GM23338 (cell line): ENCODE data around the gene SH2D3C. TPM values are rescaled to one million over a fixed set of nuclear protein-coding genes. Genes with fewer than 3 reads are reported as not detected.
A peak's percentile ranks its signal among the peaks of the same experiment; 100 is the strongest.

ENCODE experiments used
- ATAC-seq: fragments of 200-7000 bp; cut with Tn5 transposase; 3 replicates; pipeline ENCODE4 v1.9.1; 2020
- DNase-seq: peaks from one replicate; pipeline ENCODE4 v3.0.0-alpha.2; 2015; ENCODE audit warnings: low spot score
- H2AFZ ChIP-seq: fragments of 200-600 bp; sonication (generic); 2 replicates; pipeline ENCODE4 v1.8.0; 2016; ENCODE audit warnings: antibody characterized with exemption, mild to moderate bottlenecking, moderate library complexity
- H3F3A ChIP-seq: fragments of 200-600 bp; sonication (generic); replicated peaks from 2 replicates; pipeline ENCODE4 v1.8.0; 2017; ENCODE audit warnings: antibody characterized with exemption, mixed run types, low read depth
- H3K27ac ChIP-seq: fragments of 200-600 bp; sonication (generic); 2 replicates; pipeline ENCODE4 v1.6.1; 2016; ENCODE audit warnings: low read depth
- H3K27me3 ChIP-seq: fragments of 200-600 bp; sonication (generic); 2 replicates; pipeline ENCODE4 v1.8.0; 2016; ENCODE audit warnings: mild to moderate bottlenecking, mixed run types, moderate library complexity; ENCODE audit not compliant: insufficient read depth
- H3K36me3 ChIP-seq: fragments of 200-600 bp; sonication (generic); 2 replicates; pipeline ENCODE4 v1.8.0; 2016; ENCODE audit warnings: mild to moderate bottlenecking; ENCODE audit not compliant: insufficient read depth
- H3K4me1 ChIP-seq: fragments of 200-600 bp; sonication (generic); 2 replicates; pipeline ENCODE4 v1.8.0; 2016; ENCODE audit warnings: mild to moderate bottlenecking, moderate library complexity; ENCODE audit not compliant: insufficient read depth
- H3K4me2 ChIP-seq: fragments of 200-600 bp; sonication (generic); 2 replicates; pipeline ENCODE4 v1.7.1; 2017; ENCODE audit warnings: mixed run types
- H3K4me3 ChIP-seq: fragments of 200-600 bp; sonication (generic); 2 replicates; pipeline ENCODE4 v1.6.1; 2016; ENCODE audit warnings: mixed run types
- H3K79me2 ChIP-seq: fragments of 200-600 bp; sonication (generic); replicated peaks from 2 replicates; pipeline ENCODE4 v1.8.0; 2017; ENCODE audit warnings: mild to moderate bottlenecking; ENCODE audit not compliant: insufficient read depth
- H3K9me2 ChIP-seq: fragments of 200-600 bp; sonication (generic); 2 replicates; pipeline ENCODE4 v1.8.0; 2017; ENCODE audit not compliant: insufficient read depth
- H4K20me1 ChIP-seq: fragments of 200-600 bp; sonication (generic); replicated peaks from 2 replicates; pipeline ENCODE4 v1.8.0; 2017; ENCODE audit warnings: mild to moderate bottlenecking; ENCODE audit not compliant: insufficient read depth
- H3K27ac Mint-ChIP-seq: 2 replicates; pipeline ENCODE4 v1.8.0; 2020; ENCODE audit warnings: inconsistent platforms, mild to moderate bottlenecking, moderate library complexity, mixed read lengths
- H3K27me3 Mint-ChIP-seq: 3 replicates; pipeline ENCODE4 v1.8.0; 2022; ENCODE audit warnings: low read depth, mild to moderate bottlenecking, moderate library complexity, mixed read lengths, inconsistent platforms; ENCODE audit not compliant: insufficient read depth, poor library complexity
- H3K36me3 Mint-ChIP-seq: 3 replicates; pipeline ENCODE4 v1.8.0; 2021; ENCODE audit warnings: low read depth, mild to moderate bottlenecking, inconsistent platforms, moderate library complexity, mixed read lengths
- H3K4me1 Mint-ChIP-seq: 3 replicates; pipeline ENCODE4 v1.8.0; 2020; ENCODE audit warnings: mild to moderate bottlenecking, inconsistent platforms, mixed read lengths
- H3K4me3 Mint-ChIP-seq: 3 replicates; pipeline ENCODE4 v1.8.0; 2021; ENCODE audit warnings: moderate library complexity, mild to moderate bottlenecking, inconsistent platforms, mixed read lengths
- H3K9me3 Mint-ChIP-seq: 3 replicates; pipeline ENCODE4 v1.8.0; 2020; ENCODE audit warnings: moderate library complexity, mild to moderate bottlenecking, inconsistent platforms, mixed read lengths
- CREB1 ChIP-seq: fragments of 250-450 bp; sonication (Bioruptor Pico); IDR thresholded peaks from 2 replicates; pipeline ENCODE4 v1.5.0; 2020; ENCODE audit warnings: low read depth, mild to moderate bottlenecking, moderate library complexity
- CTCF ChIP-seq, 2 experiments: fragments of 200-600 bp in 1 of 2; sonication (generic) in 1 of 2; conservative IDR thresholded peaks; 2 replicates each; pipeline versions ENCODE4 v1.5.1 to v1.6.1; 2016 to 2017; ENCODE audit warnings: antibody characterized with exemption in 2 of 2, low read depth in 2 of 2, mild to moderate bottlenecking in 2 of 2, moderate library complexity in 1 of 2
- EZH2 ChIP-seq: fragments of 200-600 bp; sonication (generic); IDR thresholded peaks from one replicate; pipeline ENCODE4 v1.8.0; 2017; ENCODE audit warnings: antibody characterized with exemption, mild to moderate bottlenecking, low read depth; ENCODE audit not compliant: unreplicated experiment
- EZH2phosphoT487 ChIP-seq: fragments of 200-600 bp; sonication (generic); IDR thresholded peaks from one replicate; pipeline ENCODE4 v1.8.1; 2018; ENCODE audit warnings: antibody characterized with exemption; ENCODE audit not compliant: unreplicated experiment
- JUNB ChIP-seq: IDR thresholded peaks from one replicate; pipeline ENCODE4 v1.6.1; 2016; ENCODE audit warnings: antibody characterized with exemption; ENCODE audit not compliant: unreplicated experiment
- POLR2AphosphoS5 ChIP-seq: IDR thresholded peaks from 2 replicates; pipeline ENCODE4 v1.6.1; 2016; ENCODE audit warnings: antibody characterized with exemption, low read depth
- STAT1 ChIP-seq: IDR thresholded peaks from one replicate; pipeline ENCODE4 v1.6.1; 2016; ENCODE audit warnings: antibody characterized with exemption; ENCODE audit not compliant: unreplicated experiment
- ZNF114 ChIP-seq: fragments of 250-450 bp; sonication (Bioruptor Pico); IDR thresholded peaks from 2 replicates; pipeline ENCODE4 v1.5.0; 2020; ENCODE audit warnings: mild to moderate bottlenecking, moderate library complexity
- ZNF331 ChIP-seq: fragments of 250-450 bp; sonication (Bioruptor Pico); IDR thresholded peaks from 2 replicates; pipeline ENCODE4 v1.5.0; 2020; ENCODE audit warnings: low read depth, mild to moderate bottlenecking, moderate library complexity
- polyA plus RNA-seq: library from polyadenylated mRNA; unstranded; fragments of >200 nt; fragmentation: Nextera tagmentation; extraction: Ambion mirVana; gene quantifications from 2 replicates; pipeline ENCODE4 v1.2.1, GENCODE V29; 2016
- total RNA-seq: library from RNA; depleted of rRNA; stranded (reverse); fragments of >200 nt; shearing (Covaris generic); gene quantifications from 2 replicates; pipeline ENCODE4 v1.2.3, GENCODE V29; 2014
- TF ChIP-seq, protein P1 (sequence below): IDR thresholded peaks from 2 replicates; pipeline ENCODE4 v1.6.1; 2016; ENCODE audit warnings: antibody characterized with exemption
- TF ChIP-seq, protein P2 (sequence below): fragments of 250-450 bp; sonication (Bioruptor Pico); IDR thresholded peaks from 2 replicates; pipeline ENCODE4 v1.5.0; 2020; ENCODE audit warnings: mild to moderate bottlenecking, moderate library complexity

The SH2D3C gene
- total and polyA plus RNA-seq, 2 experiments from 2014 or later: 4.2 to 4.5 TPM

- Histone ChIP-seq H3K36me3 (no peaks in the 10 kb centered on the region), H3K4me1 (peaks cover 9% of the 10 kb centered on the region; the same call in 1 of the 2 replicates), H3K4me2 (no peak overlapping the region), H3K27ac (no peak overlapping the region), H3K9me2 (no peaks in the 10 kb centered on the region), H3K79me2 (no peaks in the 10 kb centered on the region), H2AFZ (no peak overlapping the region), H4K20me1 (no peaks in the 10 kb centered on the region), H3F3A (no peaks in the 10 kb centered on the region), H3K4me3 (no peak overlapping the region), H3K27me3 (no peaks in the 10 kb centered on the region)
- H3K9me3 Mint-ChIP-seq: no peaks in the 10 kb centered on the region; the same call in 2 of the 3 replicates
- H3K36me3 Mint-ChIP-seq: no peaks in the 10 kb centered on the region
- no peak overlapping the region for H3K4me3 Mint-ChIP-seq
- H3K27me3 Mint-ChIP-seq: peaks cover 15% of the 10 kb centered on the region
- no peak for TF ChIP-seq EZH2
- TF ChIP-seq POLR2AphosphoS5: no peak
- no peak for TF ChIP-seq CREB1
- TF ChIP-seq, protein P1, sequence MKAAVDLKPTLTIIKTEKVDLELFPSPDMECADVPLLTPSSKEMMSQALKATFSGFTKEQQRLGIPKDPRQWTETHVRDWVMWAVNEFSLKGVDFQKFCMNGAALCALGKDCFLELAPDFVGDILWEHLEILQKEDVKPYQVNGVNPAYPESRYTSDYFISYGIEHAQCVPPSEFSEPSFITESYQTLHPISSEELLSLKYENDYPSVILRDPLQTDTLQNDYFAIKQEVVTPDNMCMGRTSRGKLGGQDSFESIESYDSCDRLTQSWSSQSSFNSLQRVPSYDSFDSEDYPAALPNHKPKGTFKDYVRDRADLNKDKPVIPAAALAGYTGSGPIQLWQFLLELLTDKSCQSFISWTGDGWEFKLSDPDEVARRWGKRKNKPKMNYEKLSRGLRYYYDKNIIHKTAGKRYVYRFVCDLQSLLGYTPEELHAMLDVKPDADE: no peak
- TF ChIP-seq STAT1: no peak
- no peak for TF ChIP-seq EZH2phosphoT487
- no peak for TF ChIP-seq JUNB
- no peak for TF ChIP-seq ZNF114 (CRISPR knock-in tag)
- TF ChIP-seq ZNF331 (CRISPR knock-in tag): no peak
- peaks cover 11% of the 10 kb centered on the region for H3K4me1 Mint-ChIP-seq
- DNase-seq (no peak), ATAC-seq (no peak)
- no peak overlapping the region for H3K27ac Mint-ChIP-seq
Observed at GRCh38 chr9:127732444-127732843, 46.0 kb downstream of the SH2D3C start.

DNA sequence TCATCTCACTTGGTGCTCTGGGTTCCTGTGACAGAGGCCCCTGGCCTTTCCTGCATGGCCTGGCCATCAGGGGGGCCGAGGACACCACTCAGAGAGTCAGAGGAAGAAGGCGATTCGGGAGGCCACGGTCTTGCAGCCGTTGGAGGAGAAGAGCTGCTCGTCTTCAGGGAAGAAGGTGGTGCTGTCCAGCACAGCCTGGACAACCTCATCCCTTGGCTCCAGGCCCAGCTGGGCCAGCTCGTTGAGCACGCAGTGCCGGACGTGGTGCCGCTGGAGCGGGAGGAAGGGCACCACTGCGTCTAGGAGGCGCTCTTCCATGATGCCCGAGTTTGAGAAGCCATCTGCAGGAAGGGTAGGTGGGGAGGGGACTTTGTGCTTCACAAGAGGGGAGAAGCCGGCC is 46.5 kb downstream of the SH2D3C start:
- ATAC-seq: no peak

More for the DNA sequence above, 46.5 kb downstream of the SH2D3C start:
- Histone ChIP-seq H3K4me3 (no peak overlapping the region), H3F3A (no peaks in the 10 kb centered on the region), H3K79me2 (no peaks in the 10 kb centered on the region), H3K27ac (no peak overlapping the region), H3K9me2 (no peaks in the 10 kb centered on the region), H2AFZ (no peak overlapping the region), H3K27me3 (no peaks in the 10 kb centered on the region), H4K20me1 (no peaks in the 10 kb centered on the region), H3K4me2 (no peak overlapping the region), H3K36me3 (no peaks in the 10 kb centered on the region), H3K4me1 (peaks cover 9% of the 10 kb centered on the region; the same call in 1 of the 2 replicates)
- TF ChIP-seq, protein P2, sequence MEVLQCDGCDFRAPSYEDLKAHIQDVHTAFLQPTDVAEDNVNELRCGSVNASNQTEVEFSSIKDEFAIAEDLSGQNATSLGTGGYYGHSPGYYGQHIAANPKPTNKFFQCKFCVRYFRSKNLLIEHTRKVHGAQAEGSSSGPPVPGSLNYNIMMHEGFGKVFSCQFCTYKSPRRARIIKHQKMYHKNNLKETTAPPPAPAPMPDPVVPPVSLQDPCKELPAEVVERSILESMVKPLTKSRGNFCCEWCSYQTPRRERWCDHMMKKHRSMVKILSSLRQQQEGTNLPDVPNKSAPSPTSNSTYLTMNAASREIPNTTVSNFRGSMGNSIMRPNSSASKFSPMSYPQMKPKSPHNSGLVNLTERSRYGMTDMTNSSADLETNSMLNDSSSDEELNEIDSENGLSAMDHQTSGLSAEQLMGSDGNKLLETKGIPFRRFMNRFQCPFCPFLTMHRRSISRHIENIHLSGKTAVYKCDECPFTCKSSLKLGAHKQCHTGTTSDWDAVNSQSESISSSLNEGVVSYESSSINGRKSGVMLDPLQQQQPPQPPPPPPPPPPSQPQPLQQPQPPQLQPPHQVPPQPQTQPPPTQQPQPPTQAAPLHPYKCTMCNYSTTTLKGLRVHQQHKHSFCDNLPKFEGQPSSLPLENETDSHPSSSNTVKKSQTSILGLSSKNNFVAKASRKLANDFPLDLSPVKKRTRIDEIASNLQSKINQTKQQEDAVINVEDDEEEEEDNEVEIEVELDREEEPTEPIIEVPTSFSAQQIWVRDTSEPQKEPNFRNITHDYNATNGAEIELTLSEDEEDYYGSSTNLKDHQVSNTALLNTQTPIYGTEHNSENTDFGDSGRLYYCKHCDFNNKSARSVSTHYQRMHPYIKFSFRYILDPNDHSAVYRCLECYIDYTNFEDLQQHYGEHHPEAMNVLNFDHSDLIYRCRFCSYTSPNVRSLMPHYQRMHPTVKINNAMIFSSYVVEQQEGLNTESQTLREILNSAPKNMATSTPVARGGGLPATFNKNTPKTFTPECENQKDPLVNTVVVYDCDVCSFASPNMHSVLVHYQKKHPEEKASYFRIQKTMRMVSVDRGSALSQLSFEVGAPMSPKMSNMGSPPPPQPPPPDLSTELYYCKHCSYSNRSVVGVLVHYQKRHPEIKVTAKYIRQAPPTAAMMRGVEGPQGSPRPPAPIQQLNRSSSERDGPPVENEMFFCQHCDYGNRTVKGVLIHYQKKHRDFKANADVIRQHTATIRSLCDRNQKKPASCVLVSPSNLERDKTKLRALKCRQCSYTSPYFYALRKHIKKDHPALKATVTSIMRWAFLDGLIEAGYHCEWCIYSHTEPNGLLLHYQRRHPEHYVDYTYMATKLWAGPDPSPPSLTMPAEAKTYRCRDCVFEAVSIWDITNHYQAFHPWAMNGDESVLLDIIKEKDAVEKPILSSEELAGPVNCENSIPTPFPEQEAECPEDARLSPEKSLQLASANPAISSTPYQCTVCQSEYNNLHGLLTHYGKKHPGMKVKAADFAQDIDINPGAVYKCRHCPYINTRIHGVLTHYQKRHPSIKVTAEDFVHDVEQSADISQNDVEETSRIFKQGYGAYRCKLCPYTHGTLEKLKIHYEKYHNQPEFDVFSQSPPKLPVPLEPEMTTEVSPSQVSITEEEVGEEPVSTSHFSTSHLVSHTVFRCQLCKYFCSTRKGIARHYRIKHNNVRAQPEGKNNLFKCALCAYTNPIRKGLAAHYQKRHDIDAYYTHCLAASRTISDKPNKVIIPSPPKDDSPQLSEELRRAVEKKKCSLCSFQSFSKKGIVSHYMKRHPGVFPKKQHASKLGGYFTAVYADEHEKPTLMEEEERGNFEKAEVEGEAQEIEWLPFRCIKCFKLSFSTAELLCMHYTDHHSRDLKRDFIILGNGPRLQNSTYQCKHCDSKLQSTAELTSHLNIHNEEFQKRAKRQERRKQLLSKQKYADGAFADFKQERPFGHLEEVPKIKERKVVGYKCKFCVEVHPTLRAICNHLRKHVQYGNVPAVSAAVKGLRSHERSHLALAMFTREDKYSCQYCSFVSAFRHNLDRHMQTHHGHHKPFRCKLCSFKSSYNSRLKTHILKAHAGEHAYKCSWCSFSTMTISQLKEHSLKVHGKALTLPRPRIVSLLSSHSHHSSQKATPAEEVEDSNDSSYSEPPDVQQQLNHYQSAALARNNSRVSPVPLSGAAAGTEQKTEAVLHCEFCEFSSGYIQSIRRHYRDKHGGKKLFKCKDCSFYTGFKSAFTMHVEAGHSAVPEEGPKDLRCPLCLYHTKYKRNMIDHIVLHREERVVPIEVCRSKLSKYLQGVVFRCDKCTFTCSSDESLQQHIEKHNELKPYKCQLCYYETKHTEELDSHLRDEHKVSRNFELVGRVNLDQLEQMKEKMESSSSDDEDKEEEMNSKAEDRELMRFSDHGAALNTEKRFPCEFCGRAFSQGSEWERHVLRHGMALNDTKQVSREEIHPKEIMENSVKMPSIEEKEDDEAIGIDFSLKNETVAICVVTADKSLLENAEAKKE: no peak
- peak in 1 of 2 experiments; percentile 52; a peak in 2 of 4 replicates for TF ChIP-seq CTCF (conservative IDR thresholded peaks at IDR 0.05; ENCODE audit: low read depth in 2 of 2)
- H3K4me3 Mint-ChIP-seq: no peak overlapping the region
- H3K4me1 Mint-ChIP-seq: peaks cover 11% of the 10 kb centered on the region
- no peaks in the 10 kb centered on the region; the same call in 2 of the 3 replicates for H3K9me3 Mint-ChIP-seq
- no peaks in the 10 kb centered on the region for H3K36me3 Mint-ChIP-seq
- DNase-seq: no peak
- H3K27ac Mint-ChIP-seq: no peak overlapping the region
- H3K27me3 Mint-ChIP-seq: peaks cover 11% of the 10 kb centered on the region
